ENCODE results near the gene UBD. TPM values are rescaled to one million over a fixed set of nuclear protein-coding genes. Genes with fewer than 3 reads are reported as not detected.

Gene UBD
- total RNA-seq, 1 donor from 2014 or later: 1.6 TPM

DNA sequence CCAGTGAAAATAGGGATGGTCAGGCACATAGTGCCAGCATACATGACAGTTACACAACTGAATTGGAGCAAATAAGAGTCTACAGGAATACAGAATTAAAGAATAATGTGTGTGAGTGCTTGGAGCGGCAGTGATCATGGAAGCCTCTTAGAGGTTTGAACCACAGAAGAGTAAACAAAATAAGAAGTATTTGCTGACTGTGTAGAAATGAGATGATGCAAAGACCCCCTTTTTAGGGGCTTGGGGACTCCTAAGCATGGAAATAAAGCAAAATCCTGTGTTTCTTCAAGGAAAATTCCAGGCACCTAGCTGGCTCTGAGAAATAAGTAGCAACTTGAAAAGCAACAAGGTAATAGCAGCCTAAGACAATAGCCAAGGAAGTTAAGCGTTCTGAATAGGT lies 32.1 kb upstream of the UBD start:
- Histone ChIP-seq H3K27ac (ENCODE audit: low read depth, low read length) (no peak overlapping the region), H3K4me3 (ENCODE audit: low read length in 3 of 3) (no peak overlapping the region), H3K9ac (ENCODE audit: low read depth in 1 of 3, low read length in 3 of 3) (no peak overlapping the region), H3K36me3 (ENCODE audit: control insufficient read depth in 3 of 3, insufficient read depth in 3 of 3, low read length in 3 of 3) (no peaks in the 10 kb centered on the region), H3K9me3 (ENCODE audit: control insufficient read depth in 3 of 3, low read length in 3 of 3) (no peaks in the 10 kb centered on the region), H3K27me3 (ENCODE audit: control insufficient read depth in 3 of 3, insufficient read depth in 3 of 3, low read length in 3 of 3) (peaks cover 0 to 3% (median 0%) of the 10 kb centered on the region in 3 donors), H3K4me1 (ENCODE audit: control insufficient read depth in 3 of 3, insufficient read depth in 3 of 3, low read length in 3 of 3) (no peaks in the 10 kb centered on the region)

DNA sequence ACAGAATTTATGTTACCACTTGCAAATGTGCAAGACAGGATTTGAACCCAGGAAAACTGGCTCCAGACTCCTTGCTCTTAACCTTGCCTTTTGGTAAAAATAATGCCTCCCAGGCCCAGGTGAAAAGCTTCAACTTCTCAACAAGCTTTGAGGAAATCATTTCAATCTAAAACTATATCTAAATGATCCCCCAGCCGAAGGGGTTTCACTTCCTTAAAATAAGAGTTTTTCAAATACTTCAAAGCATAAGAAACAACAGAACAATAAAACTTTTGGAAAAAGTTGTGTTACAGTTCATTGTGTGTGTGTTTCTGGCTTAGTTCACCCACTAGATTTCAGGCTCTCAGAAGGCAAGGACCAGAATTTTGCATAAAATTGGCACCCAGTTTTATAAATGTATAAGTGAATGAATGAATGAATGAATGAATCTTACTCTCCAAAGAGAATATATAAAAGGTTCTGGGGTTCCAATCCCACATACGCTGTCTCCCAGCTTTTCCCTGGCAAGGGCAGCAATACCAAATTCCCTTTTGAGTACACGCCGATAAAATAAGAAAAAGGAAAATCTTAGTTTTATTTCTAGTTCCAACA lies 30.8 kb upstream of the UBD start:
- Histone ChIP-seq H3K9me3 (ENCODE audit: control insufficient read depth in 3 of 3, low read length in 3 of 3) (no peaks in the 10 kb centered on the region), H3K4me3 (ENCODE audit: low read length in 3 of 3) (no peak overlapping the region), H3K27ac (ENCODE audit: low read depth, low read length) (no peak overlapping the region), H3K4me1 (ENCODE audit: control insufficient read depth in 3 of 3, insufficient read depth in 3 of 3, low read length in 3 of 3) (no peaks in the 10 kb centered on the region), H3K27me3 (ENCODE audit: control insufficient read depth in 3 of 3, insufficient read depth in 3 of 3, low read length in 3 of 3) (peaks cover 0 to 5% (median 0%) of the 10 kb centered on the region in 3 donors), H3K9ac (ENCODE audit: low read depth in 1 of 3, low read length in 3 of 3) (no peak overlapping the region), H3K36me3 (ENCODE audit: control insufficient read depth in 3 of 3, insufficient read depth in 3 of 3, low read length in 3 of 3) (no peaks in the 10 kb centered on the region)

- H3K9me3 ChIP-seq (ENCODE audit: control insufficient read depth in 3 of 3, low read length in 3 of 3): no peaks in the 10 kb centered on the region
- no peak overlapping the region for H3K27ac ChIP-seq (ENCODE audit: low read depth, low read length)
- no peaks in the 10 kb centered on the region for H3K4me1 ChIP-seq (ENCODE audit: control insufficient read depth in 3 of 3, insufficient read depth in 3 of 3, low read length in 3 of 3)
- H3K36me3 ChIP-seq (ENCODE audit: control insufficient read depth in 3 of 3, insufficient read depth in 3 of 3, low read length in 3 of 3): no peaks in the 10 kb centered on the region
- H3K4me3 ChIP-seq (ENCODE audit: low read length in 3 of 3): no peak overlapping the region
- no peak overlapping the region for H3K9ac ChIP-seq (ENCODE audit: low read depth in 1 of 3, low read length in 3 of 3)
- H3K27me3 ChIP-seq (ENCODE audit: control insufficient read depth in 3 of 3, insufficient read depth in 3 of 3, low read length in 3 of 3): peaks cover 0 to 7% (median 1%) of the 10 kb centered on the region in 3 donors
Observed at GRCh38 chr6:29589423-29590048, 30.0 kb upstream of the UBD start.

- Histone ChIP-seq H3K9me3 (ENCODE audit: control insufficient read depth in 3 of 3, low read length in 3 of 3) (no peaks in the 10 kb centered on the region), H3K27ac (ENCODE audit: low read depth, low read length) (no peak within 1 kb of the TSS), H3K4me1 (ENCODE audit: control insufficient read depth in 3 of 3, insufficient read depth in 3 of 3, low read length in 3 of 3) (no peaks in the 10 kb centered on the region), H3K4me3 (ENCODE audit: low read length in 3 of 3) (no peak within 1 kb of the TSS), H3K9ac (ENCODE audit: low read depth in 1 of 3, low read length in 3 of 3) (no peak within 1 kb of the TSS), H3K27me3 (ENCODE audit: control insufficient read depth in 3 of 3, insufficient read depth in 3 of 3, low read length in 3 of 3) (peaks cover 0 to 21% (median 7%) of the 10 kb centered on the region in 3 donors), H3K36me3 (ENCODE audit: control insufficient read depth in 3 of 3, insufficient read depth in 3 of 3, low read length in 3 of 3) (no peaks in the 10 kb centered on the region)
Observed at GRCh38 chr6:29584821-29585220, 25.3 kb upstream of the UBD start, which contains the start of gene OR2H2. OR2H2 (plus strand) TSS chr6:29585121; CDS start chr6:29587945, 2,824 bp downstream.

DNA sequence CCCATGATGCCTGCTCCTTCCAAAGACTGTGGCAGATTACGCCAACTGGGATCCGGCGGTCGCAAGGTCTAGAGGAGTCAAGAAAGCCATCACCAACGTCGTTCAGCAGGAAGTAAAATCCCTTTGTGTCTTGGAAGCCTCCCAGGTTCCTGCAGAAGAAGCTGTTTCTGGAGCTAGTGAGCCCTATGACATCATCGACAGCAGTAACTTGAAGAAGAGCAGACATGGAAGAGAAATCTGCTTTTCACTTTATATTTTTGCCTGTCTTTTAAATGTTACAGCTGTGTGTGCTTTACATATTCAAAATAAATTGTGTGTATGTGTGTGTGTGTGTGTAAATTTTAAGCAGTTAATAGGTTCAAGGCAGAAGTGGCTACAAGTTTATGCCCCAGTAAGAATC lies 18.0 kb upstream of the UBD start:
- Histone ChIP-seq H3K27me3 (ENCODE audit: control insufficient read depth in 3 of 3, insufficient read depth in 3 of 3, low read length in 3 of 3) (peaks cover 5 to 18% (median 12%) of the 10 kb centered on the region in 3 donors), H3K4me1 (ENCODE audit: control insufficient read depth in 3 of 3, insufficient read depth in 3 of 3, low read length in 3 of 3) (no peaks in the 10 kb centered on the region)

DNA sequence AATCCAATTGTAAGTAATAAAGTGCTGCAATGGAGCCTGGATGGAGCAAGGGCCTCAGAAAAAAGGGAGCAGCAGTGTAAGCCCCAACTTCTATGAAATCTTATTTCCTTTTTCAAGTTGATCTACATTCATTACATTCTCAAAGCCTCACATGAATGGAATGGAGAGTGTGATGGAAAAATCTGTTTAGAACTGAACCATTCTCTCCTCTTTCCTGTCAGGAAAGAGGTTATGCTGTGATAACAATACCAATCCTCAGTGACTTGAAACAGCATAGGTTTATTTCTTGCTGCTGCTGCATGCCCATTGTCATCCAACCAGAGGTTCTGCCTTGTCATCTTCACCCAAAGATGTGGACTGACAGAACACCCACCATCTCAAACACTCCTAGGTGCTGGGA lies 16.5 kb upstream of the UBD start:
- H3K4me3 ChIP-seq (ENCODE audit: low read length in 3 of 3): no peak overlapping the region
- H3K27me3 ChIP-seq (ENCODE audit: control insufficient read depth in 3 of 3, insufficient read depth in 3 of 3, low read length in 3 of 3): peaks cover 9 to 13% (median 11%) of the 10 kb centered on the region in 3 donors
- H3K9ac ChIP-seq (ENCODE audit: low read depth in 1 of 3, low read length in 3 of 3): no peak overlapping the region
- no peaks in the 10 kb centered on the region for H3K4me1 ChIP-seq (ENCODE audit: control insufficient read depth in 3 of 3, insufficient read depth in 3 of 3, low read length in 3 of 3)
- no peaks in the 10 kb centered on the region for H3K9me3 ChIP-seq (ENCODE audit: control insufficient read depth in 3 of 3, low read length in 3 of 3)
- no peaks in the 10 kb centered on the region for H3K36me3 ChIP-seq (ENCODE audit: control insufficient read depth in 3 of 3, insufficient read depth in 3 of 3, low read length in 3 of 3)
- H3K27ac ChIP-seq (ENCODE audit: low read depth, low read length): no peak overlapping the region

More for the DNA sequence above, 18.0 kb upstream of the UBD start:
- Histone ChIP-seq H3K36me3 (ENCODE audit: control insufficient read depth in 3 of 3, insufficient read depth in 3 of 3, low read length in 3 of 3) (no peaks in the 10 kb centered on the region), H3K9me3 (ENCODE audit: control insufficient read depth in 3 of 3, low read length in 3 of 3) (no peaks in the 10 kb centered on the region), H3K4me3 (ENCODE audit: low read length in 3 of 3) (no peak overlapping the region), H3K9ac (ENCODE audit: low read depth in 1 of 3, low read length in 3 of 3) (no peak overlapping the region), H3K27ac (ENCODE audit: low read depth, low read length) (no peak overlapping the region)

DNA sequence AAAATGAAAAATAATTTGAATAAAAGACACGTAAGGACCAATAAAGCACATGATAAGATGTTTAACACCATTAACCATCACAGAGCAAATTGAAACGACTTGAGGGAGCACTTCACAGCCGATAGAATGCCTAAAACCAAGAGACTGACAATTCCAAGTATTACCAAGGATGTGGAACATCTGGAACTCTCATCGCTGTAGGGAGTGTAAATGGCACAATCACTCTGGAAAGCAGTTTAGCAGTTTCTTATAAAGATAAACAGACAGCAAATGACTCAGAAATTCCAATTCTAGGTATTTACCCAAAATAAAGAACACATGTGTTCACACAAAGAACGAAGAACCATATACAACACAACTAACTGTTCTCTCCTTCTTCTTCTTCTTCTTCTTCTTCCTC lies 8.5 kb upstream of the UBD start:
- no peak overlapping the region for H3K9ac ChIP-seq (ENCODE audit: low read depth in 1 of 3, low read length in 3 of 3)
- peaks cover 0 to 2% (median 0%) of the 10 kb centered on the region in 3 donors for H3K9me3 ChIP-seq (ENCODE audit: control insufficient read depth in 3 of 3, low read length in 3 of 3)
- H3K36me3 ChIP-seq (ENCODE audit: control insufficient read depth in 3 of 3, insufficient read depth in 3 of 3, low read length in 3 of 3): no peaks in the 10 kb centered on the region
- H3K4me1 ChIP-seq (ENCODE audit: control insufficient read depth in 3 of 3, insufficient read depth in 3 of 3, low read length in 3 of 3): no peaks in the 10 kb centered on the region
- peaks cover 3 to 13% (median 7%) of the 10 kb centered on the region in 3 donors for H3K27me3 ChIP-seq (ENCODE audit: control insufficient read depth in 3 of 3, insufficient read depth in 3 of 3, low read length in 3 of 3)
- H3K27ac ChIP-seq (ENCODE audit: low read depth, low read length): no peak overlapping the region
- no peak overlapping the region for H3K4me3 ChIP-seq (ENCODE audit: low read length in 3 of 3)

DNA sequence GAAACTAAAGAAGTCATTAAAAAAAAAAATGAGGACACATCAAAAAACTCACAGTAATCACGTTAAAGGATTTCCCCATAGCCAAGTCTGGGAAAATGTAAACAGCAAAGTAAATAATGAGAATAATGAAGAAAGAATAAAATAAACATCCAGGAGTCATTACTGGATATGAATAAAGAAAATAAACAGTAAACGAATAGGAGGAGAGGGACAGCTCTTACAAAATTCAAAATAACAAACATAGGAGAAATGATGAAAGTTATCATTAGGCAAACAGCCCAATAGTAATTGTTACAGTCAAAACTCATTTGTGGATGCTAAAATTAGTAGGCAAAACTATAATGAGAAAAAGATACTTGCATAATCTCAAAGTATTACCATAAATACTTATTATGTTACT lies 8.0 kb upstream of the UBD start:
- Histone ChIP-seq H3K9ac (ENCODE audit: low read depth in 1 of 3, low read length in 3 of 3) (no peak overlapping the region), H3K27ac (ENCODE audit: low read depth, low read length) (no peak overlapping the region), H3K9me3 (ENCODE audit: control insufficient read depth in 3 of 3, low read length in 3 of 3) (peaks cover 0 to 2% (median 0%) of the 10 kb centered on the region in 3 donors), H3K36me3 (ENCODE audit: control insufficient read depth in 3 of 3, insufficient read depth in 3 of 3, low read length in 3 of 3) (no peaks in the 10 kb centered on the region), H3K27me3 (ENCODE audit: control insufficient read depth in 3 of 3, insufficient read depth in 3 of 3, low read length in 3 of 3) (peaks cover 3 to 13% (median 7%) of the 10 kb centered on the region in 3 donors), H3K4me3 (ENCODE audit: low read length in 3 of 3) (no peak overlapping the region), H3K4me1 (ENCODE audit: control insufficient read depth in 3 of 3, insufficient read depth in 3 of 3, low read length in 3 of 3) (no peaks in the 10 kb centered on the region)

DNA sequence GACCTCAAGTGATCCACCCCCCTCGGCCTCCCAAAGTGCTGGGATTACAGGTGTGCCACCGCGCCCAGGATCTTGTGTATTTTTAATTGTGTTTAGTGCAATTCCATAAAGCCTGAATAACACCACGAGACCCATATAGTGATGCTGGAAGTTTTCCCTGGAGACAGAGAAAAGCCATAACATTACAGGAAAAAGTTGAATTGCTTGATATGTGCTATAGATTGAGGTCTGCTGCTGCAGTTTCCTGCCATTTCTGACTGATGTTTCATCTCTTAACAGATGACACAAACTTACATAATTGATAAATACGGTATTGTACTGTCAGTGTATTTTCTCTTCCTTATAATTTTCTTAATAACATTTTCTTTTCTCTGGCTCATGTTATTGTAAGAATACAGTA lies 7.3 kb upstream of the UBD start:
- Histone ChIP-seq H3K27ac (ENCODE audit: low read depth, low read length) (no peak overlapping the region), H3K4me3 (ENCODE audit: low read length in 3 of 3) (no peak overlapping the region), H3K9ac (ENCODE audit: low read depth in 1 of 3, low read length in 3 of 3) (no peak overlapping the region), H3K36me3 (ENCODE audit: control insufficient read depth in 3 of 3, insufficient read depth in 3 of 3, low read length in 3 of 3) (no peaks in the 10 kb centered on the region), H3K4me1 (ENCODE audit: control insufficient read depth in 3 of 3, insufficient read depth in 3 of 3, low read length in 3 of 3) (no peaks in the 10 kb centered on the region), H3K9me3 (ENCODE audit: control insufficient read depth in 3 of 3, low read length in 3 of 3) (peaks cover 0 to 2% (median 0%) of the 10 kb centered on the region in 3 donors), H3K27me3 (ENCODE audit: control insufficient read depth in 3 of 3, insufficient read depth in 3 of 3, low read length in 3 of 3) (peaks cover 0 to 9% (median 4%) of the 10 kb centered on the region in 3 donors)

DNA sequence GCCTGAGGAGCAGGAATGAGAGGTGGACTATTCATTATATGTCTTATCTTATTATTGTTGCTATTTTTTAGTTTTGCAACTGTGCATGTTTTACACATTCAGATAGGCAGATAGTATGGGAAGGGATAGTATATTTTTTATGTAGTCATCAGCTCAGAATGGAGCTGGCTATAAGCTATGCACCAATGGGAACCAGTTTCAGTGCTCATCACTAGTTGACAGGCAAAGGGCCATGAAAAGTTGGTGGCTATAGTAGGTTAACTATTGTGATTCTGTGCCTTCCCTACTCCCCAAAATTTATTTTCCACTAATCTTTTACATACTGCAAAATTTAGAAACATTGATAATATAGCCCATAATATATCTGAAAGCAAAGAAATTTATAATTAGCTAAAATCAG lies 5.3 kb upstream of the UBD start:
- no peaks in the 10 kb centered on the region for H3K4me1 ChIP-seq (ENCODE audit: control insufficient read depth in 3 of 3, insufficient read depth in 3 of 3, low read length in 3 of 3)
- H3K27me3 ChIP-seq (ENCODE audit: control insufficient read depth in 3 of 3, insufficient read depth in 3 of 3, low read length in 3 of 3): peaks cover 0 to 8% (median 4%) of the 10 kb centered on the region in 3 donors
- H3K27ac ChIP-seq (ENCODE audit: low read depth, low read length): no peak overlapping the region
- H3K4me3 ChIP-seq (ENCODE audit: low read length in 3 of 3): no peak overlapping the region
- H3K9me3 ChIP-seq (ENCODE audit: control insufficient read depth in 3 of 3, low read length in 3 of 3): peaks cover 0 to 2% (median 0%) of the 10 kb centered on the region in 3 donors
- no peak overlapping the region for H3K9ac ChIP-seq (ENCODE audit: low read depth in 1 of 3, low read length in 3 of 3)
- no peaks in the 10 kb centered on the region for H3K36me3 ChIP-seq (ENCODE audit: control insufficient read depth in 3 of 3, insufficient read depth in 3 of 3, low read length in 3 of 3)
